NCI-H1694 treated with DMSO at 0.1 percent for 48 hours (cell line): ENCODE data around the gene CDH8.

Source experiments
- DNase-seq: peaks from one replicate; lab custom pipeline; 2025; lab: John Stamatoyannopoulos, UW

Gene CDH8

GRCh38 chr16:62029947-62030346, 6.3 kb downstream of the CDH8 start:
- no peak for DNase-seq

GRCh38 chr16:62022688-62023087, 13.6 kb downstream of the CDH8 start:
- DNase-seq, result no peak

- no peak for DNase-seq
These were observed 15.1 kb downstream of the CDH8 start for GRCh38 chr16:62021161-62021581.

GRCh38 chr16:62020681-62021080, 15.6 kb downstream of the CDH8 start:
- DNase-seq, result no peak

- DNase-seq, result no peak
These were observed 16.4 kb downstream of the CDH8 start for GRCh38 chr16:62019851-62020250.

GRCh38 chr16:62018301-62019060, 17.8 kb downstream of the CDH8 start:
- DNase-seq, result no peak

GRCh38 chr16:62014319-62014923, 21.8 kb downstream of the CDH8 start:
- DNase-seq, result no peak

- DNase-seq, result no peak
These were observed 26.1 kb downstream of the CDH8 start for GRCh38 chr16:62010186-62010585.

- no peak for DNase-seq
These were observed 37.8 kb downstream of the CDH8 start for GRCh38 chr16:61998460-61998859.

- no peak for DNase-seq
These were observed 43.1 kb downstream of the CDH8 start for GRCh38 chr16:61993108-61993507.

- DNase-seq, result no peak
These were observed 48.7 kb downstream of the CDH8 start for GRCh38 chr16:61987474-61988012.

- DNase-seq, result no peak
These were observed 67.2 kb downstream of the CDH8 start for GRCh38 chr16:61969077-61969382.

- no peak for DNase-seq
These were observed 67.8 kb downstream of the CDH8 start for GRCh38 chr16:61968242-61969076.

GRCh38 chr16:61957075-61957855, 79.0 kb downstream of the CDH8 start:
- no peak for DNase-seq

GRCh38 chr16:61952841-61953240, 83.4 kb downstream of the CDH8 start:
- DNase-seq, result no peak

- DNase-seq, result no peak
These were observed 87.8 kb downstream of the CDH8 start for GRCh38 chr16:61948414-61948813.

- no peak for DNase-seq
These were observed 90.2 kb downstream of the CDH8 start for GRCh38 chr16:61946019-61946418.

- DNase-seq, result no peak
These were observed 90.7 kb downstream of the CDH8 start for GRCh38 chr16:61945511-61945910.

GRCh38 chr16:61944004-61944403, 92.2 kb downstream of the CDH8 start:
- DNase-seq, result no peak

GRCh38 chr16:61940611-61941010, 95.6 kb downstream of the CDH8 start:
- no peak for DNase-seq

GRCh38 chr16:61937646-61938045, 98.6 kb downstream of the CDH8 start:
- no peak for DNase-seq

- no peak for DNase-seq
These were observed 99.7 kb downstream of the CDH8 start for GRCh38 chr16:61936522-61936921.
